Nephron (organoid): ENCODE measurements around the gene C19orf33.
A peak's percentile ranks its signal among the peaks of the same experiment; 100 is the strongest.

Experiments used
- H3K27ac Mint-ChIP-seq, 3 experiments: 2 replicates each; pipeline ENCODE4 v1.8.0; 2020; ENCODE audit warnings: mixed read lengths in 3 of 3, mild to moderate bottlenecking in 2 of 3, moderate library complexity in 1 of 3
- H3K27me3 Mint-ChIP-seq: 2 replicates; pipeline ENCODE4 v1.8.0; 2021; ENCODE audit warnings: low read depth, mild to moderate bottlenecking, moderate library complexity, mixed read lengths
- H3K36me3 Mint-ChIP-seq: 2 replicates; pipeline ENCODE4 v1.8.0; 2020; ENCODE audit warnings: low read depth, mixed read lengths
- H3K4me1 Mint-ChIP-seq: 2 replicates; pipeline ENCODE4 v1.8.0; 2020; ENCODE audit warnings: mixed read lengths
- H3K4me3 Mint-ChIP-seq, 3 experiments: 2 replicates each; pipeline ENCODE4 v1.8.0; 2020; ENCODE audit warnings: mild to moderate bottlenecking in 3 of 3, mixed read lengths in 3 of 3, moderate library complexity in 2 of 3
- H3K9me3 Mint-ChIP-seq: 2 replicates; pipeline ENCODE4 v1.8.0; 2020; ENCODE audit warnings: mixed read lengths
- CTCF ChIP-seq, 3 experiments: fragments of 200-600 bp; sonication (generic); IDR thresholded peaks; one replicate each; pipeline ENCODE4 v1.5.0; 2021; ENCODE audit warnings: antibody characterized with exemption in 3 of 3; ENCODE audit not compliant: unreplicated experiment in 3 of 3

The C19orf33 gene

GRCh38 chr19:38291855-38292254 is 12.2 kb upstream of the C19orf33 start:
- no peaks in the 10 kb centered on the region for H3K9me3 Mint-ChIP-seq
- H3K36me3 Mint-ChIP-seq = peaks cover 4% of the 10 kb centered on the region
- no peaks in the 10 kb centered on the region for H3K27me3 Mint-ChIP-seq
- H3K4me1 Mint-ChIP-seq = peaks cover 22% of the 10 kb centered on the region
- TF ChIP-seq CTCF (IDR thresholded peaks at IDR 0.05; ENCODE audit: unreplicated experiment in 3 of 3) = no peak
- no peak overlapping the region for H3K4me3 Mint-ChIP-seq
- peak overlapping the region; percentile 24 to 54 (median 27) for H3K27ac Mint-ChIP-seq

DNA sequence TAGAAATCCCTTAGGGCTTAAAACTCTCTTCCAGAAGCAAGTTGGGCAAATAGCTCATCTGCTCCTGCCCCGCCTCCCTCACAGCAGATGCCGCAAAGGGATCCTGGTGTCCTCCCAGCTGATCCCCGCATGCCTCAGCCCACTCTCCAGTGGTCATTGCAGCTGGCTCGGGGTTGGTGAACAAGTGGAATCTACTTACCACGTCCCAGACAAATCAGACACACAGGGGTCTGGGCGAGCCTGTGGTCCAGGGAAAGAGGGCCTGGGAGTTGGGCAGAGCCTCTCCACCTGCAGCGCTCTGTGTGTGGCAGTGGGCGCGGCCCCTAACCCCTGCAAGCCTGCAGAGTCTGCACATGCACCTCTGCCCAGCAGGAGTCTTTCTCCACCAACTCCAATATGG is 10.8 kb upstream of the C19orf33 start:
- TF ChIP-seq CTCF (IDR thresholded peaks at IDR 0.05; ENCODE audit: unreplicated experiment in 3 of 3) = no peak
- Mint-ChIP-seq H3K36me3 (peaks cover 4% of the 10 kb centered on the region), H3K4me1 (peaks cover 22% of the 10 kb centered on the region), H3K27me3 (no peaks in the 10 kb centered on the region), H3K4me3 (no peak overlapping the region), H3K9me3 (no peaks in the 10 kb centered on the region), H3K27ac (no peak overlapping the region)

DNA sequence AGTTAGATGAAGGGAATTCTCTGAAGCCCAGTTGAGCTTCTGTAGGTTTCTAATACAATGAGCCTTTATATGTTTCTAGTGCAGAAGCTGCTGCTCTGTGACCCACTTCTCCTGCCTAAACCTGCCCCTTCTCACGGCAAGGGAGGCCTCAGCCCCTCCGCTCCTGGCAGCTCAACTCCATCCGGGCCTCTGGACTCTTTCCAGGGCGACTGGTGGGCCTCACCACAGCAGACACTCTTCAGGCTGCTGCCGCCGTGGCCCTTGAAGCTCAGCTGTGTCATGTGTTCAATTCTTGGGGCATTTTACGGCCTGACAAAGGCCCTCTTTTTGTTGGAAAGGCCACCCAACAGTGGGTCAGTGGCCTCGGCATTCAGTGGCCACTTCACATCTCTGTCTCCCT is 10.0 kb upstream of the C19orf33 start:
- H3K4me1 Mint-ChIP-seq = peaks cover 22% of the 10 kb centered on the region
- H3K27me3 Mint-ChIP-seq = no peaks in the 10 kb centered on the region
- H3K36me3 Mint-ChIP-seq = peaks cover 4% of the 10 kb centered on the region
- no peak overlapping the region for H3K27ac Mint-ChIP-seq
- H3K4me3 Mint-ChIP-seq = no peak overlapping the region
- no peak for TF ChIP-seq CTCF (IDR thresholded peaks at IDR 0.05; ENCODE audit: unreplicated experiment in 3 of 3)
- no peaks in the 10 kb centered on the region for H3K9me3 Mint-ChIP-seq

DNA sequence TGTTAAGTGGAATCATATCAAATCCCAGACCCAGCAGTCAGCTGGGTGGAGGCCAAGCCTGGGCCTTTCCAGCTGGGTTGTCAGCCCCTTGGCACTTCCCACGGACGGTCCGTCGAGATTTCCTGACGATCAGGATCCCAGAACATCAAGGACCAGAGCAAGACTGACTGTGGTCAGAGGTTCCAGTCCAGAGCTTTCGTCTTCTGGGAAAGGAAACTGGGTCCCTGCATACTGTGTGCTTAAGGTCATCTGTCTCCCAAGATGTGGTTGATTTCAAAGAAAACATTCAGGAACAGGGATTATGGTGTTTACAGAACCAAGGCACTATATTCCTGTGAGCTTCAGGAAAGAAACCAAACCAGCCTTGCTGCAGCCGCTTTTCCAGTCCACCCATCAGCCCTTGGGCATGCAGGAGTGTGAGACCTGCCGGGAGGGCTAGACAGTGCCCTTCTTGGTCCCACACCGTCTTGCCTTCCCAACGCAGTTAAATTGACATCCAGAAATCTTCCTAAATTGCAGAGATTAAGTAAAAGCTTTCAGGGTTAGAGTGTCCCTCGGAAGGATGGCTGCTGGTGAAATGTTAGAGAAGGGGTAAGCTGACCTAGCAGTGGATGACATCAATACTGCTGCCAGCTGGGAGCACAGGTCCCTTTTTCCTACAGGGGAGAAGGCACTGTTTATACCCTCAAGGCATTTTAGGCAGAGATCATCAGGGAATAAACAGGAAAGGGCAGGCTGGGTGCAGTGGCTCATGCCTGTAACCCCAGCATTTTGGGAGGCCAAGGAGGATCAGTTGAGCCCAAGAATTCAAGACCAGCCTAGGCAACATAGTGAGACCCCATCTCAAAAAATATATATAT is 5.0 kb upstream of the C19orf33 start:
- Mint-ChIP-seq H3K27me3 (peaks cover 4% of the 10 kb centered on the region), H3K4me3 (no peak overlapping the region), H3K36me3 (no peaks in the 10 kb centered on the region), H3K27ac (no peak overlapping the region), H3K4me1 (no peaks in the 10 kb centered on the region), H3K9me3 (no peaks in the 10 kb centered on the region)
- no peak for TF ChIP-seq CTCF (IDR thresholded peaks at IDR 0.05; ENCODE audit: unreplicated experiment in 3 of 3)

- Mint-ChIP-seq H3K4me3 (no peak overlapping the region), H3K4me1 (no peaks in the 10 kb centered on the region), H3K27me3 (peaks cover 4% of the 10 kb centered on the region), H3K9me3 (no peaks in the 10 kb centered on the region), H3K27ac (no peak overlapping the region), H3K36me3 (no peaks in the 10 kb centered on the region)
- TF ChIP-seq CTCF (IDR thresholded peaks at IDR 0.05; ENCODE audit: unreplicated experiment in 3 of 3) = no peak
Observed at GRCh38 chr19:38304352-38304865, 358 bp downstream of the C19orf33 start.
